K562 (cell line): Measurements from ENCODE around the gene GEN1. TPM values are rescaled to one million over a fixed set of nuclear protein-coding genes. Genes with fewer than 3 reads are reported as not detected.

Source experiments
- AFF4 ChIP-seq: sonication (generic); formaldehyde crosslinking; IDR thresholded peaks from 2 replicates; pipeline ENCODE4 v1.8.0; 2023; ENCODE audit warnings: mild to moderate bottlenecking, missing genetic modification reagents
- ATF7 ChIP-seq: fragments of 450-650 bp; IDR thresholded peaks from 2 replicates; pipeline ENCODE4 v1.7.1; 2014; ENCODE audit warnings: mild to moderate bottlenecking, moderate library complexity
- CCAR2 ChIP-seq: fragments of 200-400 bp; formaldehyde crosslinking; IDR thresholded peaks from 2 replicates; pipeline ENCODE4 v1.6.1; 2017; ENCODE audit warnings: mild to moderate bottlenecking, low read depth, low read length
- CTBP1 ChIP-seq: fragments of 450-650 bp; IDR thresholded peaks from 2 replicates; pipeline ENCODE4 v1.6.1; 2016; ENCODE audit warnings: borderline replicate concordance
- E2F4 ChIP-seq: sonication (generic); formaldehyde crosslinking; IDR thresholded peaks from 2 replicates; pipeline ENCODE4 v1.8.0; 2022; ENCODE audit warnings: mild to moderate bottlenecking, low read depth, missing genetic modification reagents
- FOXJ3 ChIP-seq: sonication (generic); formaldehyde crosslinking; IDR thresholded peaks from 2 replicates; pipeline ENCODE4 v1.4.0; 2020; ENCODE audit warnings: mild to moderate bottlenecking, missing genetic modification reagents
- GTF2F1 ChIP-seq: IDR thresholded peaks from 2 replicates; pipeline ENCODE4 v1.6.1; 2011; ENCODE audit warnings: low read depth, low read length, improper control_type of control experiment
- LCOR ChIP-seq: sonication (generic); formaldehyde crosslinking; IDR thresholded peaks from 2 replicates; pipeline ENCODE4 v1.8.0; 2022; ENCODE audit warnings: mild to moderate bottlenecking, missing genetic modification reagents
- MYBL2 ChIP-seq, 2 experiments: fragments of 450-650 bp in 1 of 2; sonication (generic) in 1 of 2; formaldehyde crosslinking in 1 of 2; IDR thresholded peaks; 2 replicates each; pipeline versions ENCODE4 v1.6.1 to v1.8.1; 2017 to 2022; ENCODE audit warnings: borderline replicate concordance in 1 of 2, inconsistent platforms in 1 of 2, low read depth in 1 of 2, mild to moderate bottlenecking in 1 of 2, missing genetic modification reagents in 1 of 2, moderate library complexity in 1 of 2
- NONO ChIP-seq, 2 experiments: fragments of 200-400 bp in 1 of 2; fragments of 450-650 bp in 1 of 2; formaldehyde crosslinking in 1 of 2; IDR thresholded peaks; 2 replicates each; pipeline ENCODE4 v1.6.1; 2017; ENCODE audit warnings: low read depth in 2 of 2, mild to moderate bottlenecking in 2 of 2, moderate library complexity in 2 of 2, low read length in 1 of 2
- RFX1 ChIP-seq: fragments of 450-650 bp; IDR thresholded peaks from 2 replicates; pipeline ENCODE4 v1.6.1; 2016; ENCODE audit warnings: mild to moderate bottlenecking, moderate library complexity
- SMAD1 ChIP-seq: fragments of 150-350 bp; IDR thresholded peaks from 2 replicates; pipeline ENCODE4 v1.6.1; 2014; ENCODE audit warnings: low read length, low read depth; ENCODE audit not compliant: partially characterized antibody
- THAP12 ChIP-seq: fragments of 250-450 bp; sonication (Bioruptor Pico); IDR thresholded peaks from 2 replicates; pipeline ENCODE4 v1.9.0; 2021; ENCODE audit warnings: mild to moderate bottlenecking, inconsistent platforms
- U2AF1 ChIP-seq: fragments of 200-400 bp; formaldehyde crosslinking; optimal IDR thresholded peaks from 2 replicates; pipeline ENCODE3; 2017; ENCODE audit warnings: mild to moderate bottlenecking, low read depth, low read length, moderate library complexity
- ZBTB17 ChIP-seq: fragments of 450-650 bp; formaldehyde crosslinking; IDR thresholded peaks from 2 replicates; pipeline ENCODE4 v1.4.0; 2020; ENCODE audit warnings: mild to moderate bottlenecking
- ZBTB49 ChIP-seq: sonication (generic); formaldehyde crosslinking; IDR thresholded peaks from 2 replicates; pipeline ENCODE4 v1.8.0; 2022; ENCODE audit warnings: missing genetic modification reagents, mild to moderate bottlenecking, borderline replicate concordance
- ZNF217 ChIP-seq: sonication (generic); formaldehyde crosslinking; IDR thresholded peaks from 2 replicates; pipeline ENCODE4 v1.8.0; 2022; ENCODE audit warnings: mild to moderate bottlenecking, missing genetic modification reagents
- ZNF3 ChIP-seq: fragments of 250-450 bp; sonication (Bioruptor Pico); IDR thresholded peaks from 2 replicates; pipeline ENCODE4 v1.5.0; 2021; ENCODE audit warnings: mild to moderate bottlenecking, moderate library complexity
- ZNF507 ChIP-seq: conservative IDR thresholded peaks from 2 replicates; pipeline ENCODE4 v1.6.1; 2017; ENCODE audit warnings: missing genetic modification characterization, missing compliant biosample characterization
- ZNF561 ChIP-seq: fragments of 450-650 bp; formaldehyde crosslinking; conservative IDR thresholded peaks from 2 replicates; pipeline ENCODE4 v1.4.0; 2020; ENCODE audit warnings: mild to moderate bottlenecking, moderate library complexity
- polyA plus RNA-seq, 8 experiments: library from polyadenylated mRNA; depleted of rRNA in 4 of 8; stranded (reverse) in 5 of 8; unstranded in 3 of 8; fragments of >200 nt; fragmentation: Nextera tagmentation in 2 of 8; fragmentation: Illumina TruSeq in 1 of 8; extraction: Ambion mirVana in 2 of 8; extraction: Trizol in 1 of 8; gene quantifications; 2 replicates each; pipeline versions ENCODE4 v1.2.1 to v1.2.3, GENCODE V29; 2011 to 2014; ENCODE audit warnings: inconsistent platforms in 1 of 8, missing spikeins in 1 of 8
- total RNA-seq, 7 experiments: library from RNA; depleted of rRNA in 6 of 7; stranded (reverse); fragments of >200 nt in 6 of 7; fragmentation: Illumina TruSeq in 2 of 7; extraction: Trizol in 2 of 7; gene quantifications; 2 replicates each; pipeline versions ENCODE4 v1.2.1 to v1.2.3, GENCODE V29; 2011 to 2021; ENCODE audit warnings: low replicate concordance in 1 of 7

The GEN1 gene
- total and polyA plus RNA-seq, 9 of the 15 experiments (the other 6 are each of a cell fraction or from before 2014, with no cell fraction given), result 8.6 to 39.7 (median 24.5) TPM

- no peak for TF ChIP-seq THAP12
- TF ChIP-seq ZNF3 (CRISPR knock-in tag), result no peak
- no peak for TF ChIP-seq ZNF217
- TF ChIP-seq NONO (IDR thresholded peaks at IDR 0.05; ENCODE audit: low read depth in 2 of 2, low read length in 1 of 2), result no peak
- TF ChIP-seq CTBP1, result no peak
- TF ChIP-seq E2F4 (CRISPR knock-in tag), result no peak
- no peak for TF ChIP-seq ZNF507 (tag)
- no peak for TF ChIP-seq ATF7
- TF ChIP-seq U2AF1, result no peak
- TF ChIP-seq SMAD1, result no peak
- no peak for TF ChIP-seq GTF2F1
- TF ChIP-seq MYBL2 (IDR thresholded peaks at IDR 0.05; ENCODE audit: low read depth), result no peak
- no peak for TF ChIP-seq MYBL2 (CRISPR knock-in tag; IDR thresholded peaks at IDR 0.05; ENCODE audit: borderline replicate concordance)
- TF ChIP-seq LCOR, result no peak
- TF ChIP-seq ZBTB17 (CRISPR knock-in tag), result no peak
- TF ChIP-seq CCAR2, result no peak
- no peak for TF ChIP-seq ZNF561 (CRISPR knock-in tag)
- no peak for TF ChIP-seq ZBTB49
- no peak for TF ChIP-seq AFF4 (CRISPR knock-in tag)
- TF ChIP-seq RFX1, result no peak
- TF ChIP-seq FOXJ3 (CRISPR knock-in tag), result no peak
Measured at GRCh38 chr2:17717666-17718065, 36.3 kb upstream of the GEN1 start (continued).
